OCI-LY7 (cell line): ENCODE data around the gene KCNJ11. TPM values are rescaled to one million over a fixed set of nuclear protein-coding genes. Genes with fewer than 3 reads are reported as not detected.

ENCODE experiments used
- BruUV-seq: library from RNA; stranded (reverse); fragments of 400-500 nt; replicated peaks from 2 replicates; lab custom pipeline; 2021; lab: Mats Ljungman, UMichigan
- CTCF ChIA-PET: fragments of 300-600 bp; sonication (Branson Sonifier 250); formaldehyde crosslinking; loops from one replicate; lab custom pipeline; 2022; ENCODE audit warnings: antibody characterized with exemption; ENCODE audit not compliant: unreplicated experiment; lab: Charles Lee
- POLR2A ChIA-PET: fragments of 300-600 bp; sonication (Branson Sonifier 250); formaldehyde crosslinking; loops from one replicate; lab custom pipeline; 2022; ENCODE audit warnings: antibody characterized with exemption; lab: Charles Lee
- DNase-seq: peaks from one replicate; pipeline ENCODE4 v3.0.0-alpha.2; 2015; ENCODE audit warnings: low spot score
- H2AFZ ChIP-seq: fragments of 200-600 bp; sonication (generic), shearing (Covaris generic); 2 replicates; pipeline ENCODE4 v1.6.1; 2014; ENCODE audit warnings: mild to moderate bottlenecking, antibody characterized with exemption, low read length, moderate library complexity
- H3K27ac ChIP-seq: fragments of 200-600 bp; sonication (generic); 2 replicates; pipeline ENCODE4 v1.5.1; 2014; ENCODE audit warnings: mixed run types, low read depth, mild to moderate bottlenecking, moderate library complexity, low read length, inconsistent platforms; ENCODE audit not compliant: poor library complexity, severe bottlenecking
- H3K36me3 ChIP-seq: fragments of 200-600 bp; sonication (generic); 2 replicates; pipeline ENCODE4 v1.6.1; 2014; ENCODE audit warnings: mild to moderate bottlenecking, antibody characterized with exemption, low read length, moderate library complexity, mixed read lengths; ENCODE audit not compliant: insufficient read depth
- H3K4me1 ChIP-seq: fragments of 200-600 bp; sonication (generic); 2 replicates; pipeline ENCODE4 v1.5.1; 2014; ENCODE audit warnings: mild to moderate bottlenecking, low read length; ENCODE audit not compliant: insufficient read depth, poor library complexity, severe bottlenecking
- H3K4me2 ChIP-seq: fragments of 200-600 bp; sonication (generic); 2 replicates; pipeline ENCODE4 v1.6.1; 2014; ENCODE audit warnings: mild to moderate bottlenecking, low read length
- H3K4me3 ChIP-seq: fragments of 200-600 bp; sonication (generic); 2 replicates; pipeline ENCODE4 v1.5.1; 2014; ENCODE audit warnings: mild to moderate bottlenecking, low read depth, low read length; ENCODE audit not compliant: poor library complexity, severe bottlenecking
- H3K79me2 ChIP-seq: fragments of 200-600 bp; sonication (generic); 2 replicates; pipeline ENCODE4 v1.6.1; 2016; ENCODE audit warnings: low read depth, mild to moderate bottlenecking, low read length, moderate library complexity, mixed read lengths; ENCODE audit not compliant: insufficient read depth
- H3K9me2 ChIP-seq: fragments of 200-600 bp; sonication (generic); 2 replicates; pipeline ENCODE4 v1.6.1; 2016; ENCODE audit warnings: mild to moderate bottlenecking, low read length, mixed read lengths; ENCODE audit not compliant: insufficient read depth
- H3K9me3 ChIP-seq: fragments of 200-600 bp; sonication (generic); 2 replicates; pipeline ENCODE4 v1.6.1; 2014; ENCODE audit warnings: mild to moderate bottlenecking, mixed run types, low read length, mixed read lengths
- H4K20me1 ChIP-seq: fragments of 200-600 bp; sonication (generic); 2 replicates; pipeline ENCODE4 v1.6.1; 2014; ENCODE audit warnings: mild to moderate bottlenecking, antibody characterized with exemption, low read length, moderate library complexity, mixed read lengths; ENCODE audit not compliant: insufficient read depth
- CTCF ChIP-seq: fragments of 200-600 bp; sonication (generic); conservative IDR thresholded peaks from 2 replicates; pipeline ENCODE4 v1.5.1; 2014; ENCODE audit warnings: mild to moderate bottlenecking, antibody characterized with exemption, low read length, moderate library complexity, mixed read lengths
- EZH2phosphoT487 ChIP-seq: fragments of 200-600 bp; sonication (generic); IDR thresholded peaks from 2 replicates; pipeline ENCODE4 v1.6.1; 2018; ENCODE audit warnings: low read depth, borderline replicate concordance, mild to moderate bottlenecking, mixed run types, antibody characterized with exemption, low read length, moderate library complexity, mixed read lengths
- intact Hi-C: fragments of 100-400 bp; cut with micrococcal nuclease; formaldehyde crosslinking; loops from one replicate; pipeline ENCODE4 v1.10.0; 2022; ENCODE audit not compliant: unreplicated experiment
- total RNA-seq, 2 experiments: library from RNA; depleted of rRNA in 1 of 2; stranded (reverse); fragments of >200 nt in 1 of 2; shearing (Covaris generic) in 1 of 2; gene quantifications; 2 replicates each; pipeline ENCODE4 v1.2.3, GENCODE V29; 2014 to 2022

Gene KCNJ11
- total RNA-seq, 2 experiments from 2014 or later: 7.0 to 8.0 TPM

GRCh38 chr11:17408641-17409040 is 20.2 kb upstream of the KCNJ11 start:
- Histone ChIP-seq H3K9me3 (no peaks in the 10 kb centered on the region), H2AFZ (no peak overlapping the region), H3K4me2 (no peak overlapping the region), H3K9me2 (no peaks in the 10 kb centered on the region), H3K36me3 (no peaks in the 10 kb centered on the region), H3K4me1 (peaks cover 15% of the 10 kb centered on the region), H3K79me2 (no peaks in the 10 kb centered on the region), H4K20me1 (no peaks in the 10 kb centered on the region), H3K4me3 (no peak overlapping the region), H3K27ac (no peak overlapping the region)
- TF ChIP-seq EZH2phosphoT487 (no peak), CTCF (no peak)
- no peak for DNase-seq
- intact Hi-C loops: no loop called here
- no TSS peak for BruUV-seq
- POLR2A ChIA-PET: interaction anchor here (0.7 kb wide), 1 partner anchor 33 kb away, joined by 4 read pairs; no protein-coding TSS in a partner anchor
- CTCF ChIA-PET: no interaction called here

- CTCF ChIA-PET: no interaction called here
- intact Hi-C loops: no loop called here
Observed at GRCh38 chr11:17408026-17408425, 19.6 kb upstream of the KCNJ11 start.

More at GRCh38 chr11:17408026-17408425, 19.6 kb upstream of the KCNJ11 start:
- no TSS peak for BruUV-seq
- Histone ChIP-seq H3K9me3 (no peaks in the 10 kb centered on the region), H3K79me2 (no peaks in the 10 kb centered on the region), H3K4me3 (no peak overlapping the region), H3K27ac (no peak overlapping the region), H3K9me2 (no peaks in the 10 kb centered on the region), H3K36me3 (no peaks in the 10 kb centered on the region), H4K20me1 (no peaks in the 10 kb centered on the region), H2AFZ (no peak overlapping the region), H3K4me1 (peaks cover 16% of the 10 kb centered on the region), H3K4me2 (no peak overlapping the region)
- TF ChIP-seq CTCF (no peak), EZH2phosphoT487 (no peak)
- DNase-seq: no peak
- POLR2A ChIA-PET: interaction anchor here (0.6 to 0.7 kb wide), 2 partner anchors 10 to 409 kb away, joined by 3 to 4 read pairs; no protein-coding TSS in a partner anchor
